ENCODE results near the gene DYSF. TPM values are rescaled to one million over a fixed set of nuclear protein-coding genes. Genes with fewer than 3 reads are reported as not detected.

DYSF gene
- polyA plus RNA-seq, 1 of the 3 experiments (the other 2 are of a cell fraction) = 0.10 TPM

GRCh38 chr2:71615767-71616730 lies 162.7 kb downstream of the DYSF start (continued):
- TF ChIP-seq TAF1 (IDR thresholded peaks at IDR 0.05; ENCODE audit: borderline replicate concordance, low read depth, low read length) = no peak
- TF ChIP-seq USF2 (IDR thresholded peaks at IDR 0.05; ENCODE audit: borderline replicate concordance, low read depth, low read length) = no peak
- no peak for TF ChIP-seq MEF2A (IDR thresholded peaks at IDR 0.05; ENCODE audit: borderline replicate concordance, low read depth)
- TF ChIP-seq FOSL2 (IDR thresholded peaks at IDR 0.05; ENCODE audit: borderline replicate concordance, low read depth) = no peak
- TF ChIP-seq RAD21 (IDR thresholded peaks at IDR 0.05; ENCODE audit: low read length) = no peak
- TF ChIP-seq CTCF (IDR thresholded peaks at IDR 0.05) = no peak

GRCh38 chr2:71617266-71617665 lies 163.9 kb downstream of the DYSF start:
- no peak for DNase-seq
- H3F3A ChIP-seq (replicated peaks; ENCODE audit: insufficient read depth) = peaks cover 2% of the 10 kb centered on the region
- CTCF ChIA-PET = no interaction called here
- no peak for TF ChIP-seq USF2 (IDR thresholded peaks at IDR 0.05; ENCODE audit: borderline replicate concordance, low read depth, low read length)
- no peak for TF ChIP-seq SIN3A (IDR thresholded peaks at IDR 0.05; ENCODE audit: borderline replicate concordance, low read depth, low read length)
- TF ChIP-seq FOSL2 (IDR thresholded peaks at IDR 0.05; ENCODE audit: borderline replicate concordance, low read depth) = no peak
- TF ChIP-seq RFX5 (IDR thresholded peaks at IDR 0.05; ENCODE audit: low read length) = no peak
- TF ChIP-seq MAX (IDR thresholded peaks at IDR 0.05; ENCODE audit: low read depth) = no peak
- no peak for TF ChIP-seq CTCF (IDR thresholded peaks at IDR 0.05)
- TF ChIP-seq YY1 (IDR thresholded peaks at IDR 0.05; ENCODE audit: low read depth) = no peak
- TF ChIP-seq TEAD4 (IDR thresholded peaks at IDR 0.05; ENCODE audit: borderline replicate concordance, insufficient read depth) = no peak
- no peak for TF ChIP-seq NRF1 (IDR thresholded peaks at IDR 0.05; ENCODE audit: low read depth, low read length)
- TF ChIP-seq JUND (IDR thresholded peaks at IDR 0.05) = no peak
- TF ChIP-seq GABPA (IDR thresholded peaks at IDR 0.05; ENCODE audit: low read depth) = no peak
- no peak for TF ChIP-seq PBX3 (IDR thresholded peaks at IDR 0.05)
- no peak for TF ChIP-seq EP300 (IDR thresholded peaks at IDR 0.05; ENCODE audit: borderline replicate concordance in 1 of 2, low read depth in 1 of 2, low read length in 1 of 2)
- no peak for TF ChIP-seq USF1 (IDR thresholded peaks at IDR 0.05; ENCODE audit: borderline replicate concordance, low read depth)
- no peak for TF ChIP-seq TCF12 (IDR thresholded peaks at IDR 0.05)
- TF ChIP-seq FOXJ3 (CRISPR knock-in tag; IDR thresholded peaks at IDR 0.05) = no peak
- no peak for TF ChIP-seq RCOR1 (IDR thresholded peaks at IDR 0.05; ENCODE audit: low read length)
- TF ChIP-seq SMC3 (IDR thresholded peaks at IDR 0.05; ENCODE audit: low read depth, low read length) = no peak

More at GRCh38 chr2:71617266-71617665, 163.9 kb downstream of the DYSF start:
- H3K27me3 ChIP-seq (ENCODE audit: insufficient read depth) = no peaks in the 10 kb centered on the region
- 52% methylated on average over 5 of the region's 5 CpGs for WGBS (ENCODE audit: low lambda C conversion rate)
- no peaks in the 10 kb centered on the region for H3K79me2 ChIP-seq (ENCODE audit: insufficient read depth)
- H3K9me2 ChIP-seq = no peaks in the 10 kb centered on the region
- POLR2A ChIA-PET = no interaction called here
- peaks cover 0 to 2% of the 10 kb centered on the region in 2 experiments; a peak in 1 of 4 replicates for H3K4me1 ChIP-seq (ENCODE audit: control insufficient read depth in 1 of 2, insufficient read depth in 2 of 2, low read depth in 1 of 2, low read length in 1 of 2)
- no peak overlapping the region for H2AFZ ChIP-seq (ENCODE audit: low read depth)
- no peak overlapping the region for H3K27ac ChIP-seq (ENCODE audit: low read depth in 2 of 2, low read length in 1 of 2)
- H3K9me3 ChIP-seq = no peaks in the 10 kb centered on the region
- no peak overlapping the region for H3K9ac ChIP-seq
- no peaks in the 10 kb centered on the region for H4K20me1 ChIP-seq (ENCODE audit: insufficient read depth)
- H3K36me3 ChIP-seq (replicated peaks in 1 of 2; ENCODE audit: control insufficient read depth in 1 of 2, insufficient read depth in 2 of 2, low read length in 1 of 2) = no peaks in the 10 kb centered on the region
- H3K4me3 ChIP-seq (ENCODE audit: low read depth in 2 of 2, low read length in 1 of 2) = no peak overlapping the region
- H3K4me2 ChIP-seq = no peak overlapping the region
